HepG2 (cell line): Measurements from ENCODE around the gene CALCR. TPM values are rescaled to one million over a fixed set of nuclear protein-coding genes. Genes with fewer than 3 reads are reported as not detected.

ENCODE experiments used
- ATAC-seq: fragments of 200-7000 bp; cut with Tn5 transposase; 3 replicates; pipeline ENCODE4 v1.9.1; 2020; ENCODE audit warnings: mild to moderate bottlenecking, moderate library complexity
- BruUV-seq: library from RNA; stranded (reverse); fragments of 400-500 nt; replicated peaks from 2 replicates; lab custom pipeline; 2021; lab: Mats Ljungman, UMichigan
- CTCF ChIA-PET: fragments of 300-600 bp; formaldehyde crosslinking; extraction: SDS; loops from one replicate; lab custom pipeline; 2021; ENCODE audit warnings: low total read pairs, inconsistent platforms, low intra/inter-chr PET ratio; lab: Yijun Ruan, JAX
- POLR2A ChIA-PET: fragments of 350-600 bp; sonication (Branson Sonifier 250); formaldehyde crosslinking; loops from one replicate; lab custom pipeline; 2020; ENCODE audit warnings: antibody characterized with exemption, inconsistent platforms; lab: Yijun Ruan, JAX
- DNase-seq: peaks from one replicate; pipeline ENCODE4 v3.0.0-alpha.2; 2015; ENCODE audit warnings: low spot score
- FAIRE-seq: peaks from 3 replicates; lab custom pipeline; 2011; peaks lifted over from hg19 to GRCh38; lab: Jason Lieb, UNC
- H2AFZ ChIP-seq: one replicate; pipeline ENCODE4 v1.6.1; 2011; ENCODE audit warnings: low read length, inconsistent platforms
- H3K27ac ChIP-seq: fragments of 300-600 bp; 3 replicates; pipeline ENCODE4 v1.8.0; 2011; ENCODE audit warnings: mixed run types, mild to moderate bottlenecking, mixed read lengths, low read length, inconsistent platforms; ENCODE audit not compliant: insufficient read depth; ENCODE audit errors: extremely low read length
- H3K27me3 ChIP-seq, 2 experiments: fragments of 200-600 bp in 1 of 2; 2 replicates in 1 of 2; 3 replicates in 1 of 2; pipeline versions ENCODE4 v1.6.0 to v1.8.0; 2011; ENCODE audit warnings: low read length in 2 of 2, mild to moderate bottlenecking in 2 of 2, moderate library complexity in 2 of 2, inconsistent platforms in 1 of 2; ENCODE audit not compliant: insufficient read depth in 2 of 2, control insufficient read depth in 1 of 2
- H3K36me3 ChIP-seq, 2 experiments: fragments of 200-600 bp in 1 of 2; replicated peaks in 1 of 2; 2 replicates in 1 of 2; 3 replicates in 1 of 2; pipeline versions ENCODE4 v1.5.1 to v1.8.0; 2011; ENCODE audit warnings: low read length in 2 of 2, inconsistent platforms in 1 of 2; ENCODE audit not compliant: insufficient read depth in 2 of 2, control insufficient read depth in 1 of 2
- H3K4me1 ChIP-seq: 2 replicates; pipeline ENCODE4 v1.5.1; 2012; ENCODE audit warnings: low read length, inconsistent platforms; ENCODE audit not compliant: insufficient read depth
- H3K4me2 ChIP-seq: 2 replicates; pipeline ENCODE4 v1.6.0; 2011; ENCODE audit warnings: low read depth, low read length, inconsistent platforms
- H3K4me3 ChIP-seq, 3 experiments: fragments of 200-600 bp in 1 of 3; sonication (generic), shearing (Covaris generic) in 1 of 3; replicated peaks in 1 of 3; 2 replicates each; pipeline ENCODE4 v1.5.1; 2011 to 2016; ENCODE audit warnings: low read length in 3 of 3, inconsistent platforms in 2 of 3, low read depth in 2 of 3, mild to moderate bottlenecking in 2 of 3, control low read depth in 1 of 3, mixed read lengths in 1 of 3; ENCODE audit not compliant: insufficient read depth in 1 of 3
- H3K79me2 ChIP-seq: one replicate; pipeline ENCODE4 v1.6.1; 2011; ENCODE audit warnings: low read length, inconsistent platforms; ENCODE audit not compliant: insufficient read depth
- H3K9ac ChIP-seq: 2 replicates; pipeline ENCODE4 v1.6.0; 2011; ENCODE audit warnings: mild to moderate bottlenecking, low read depth, low read length, inconsistent platforms; ENCODE audit not compliant: insufficient read depth
- H3K9me3 ChIP-seq: 2 replicates; pipeline ENCODE4 v1.5.1; 2012; ENCODE audit warnings: mild to moderate bottlenecking, low read length
- H4K20me1 ChIP-seq: 2 replicates; pipeline ENCODE4 v1.6.0; 2011; ENCODE audit warnings: inconsistent platforms, mild to moderate bottlenecking, low read length, moderate library complexity; ENCODE audit not compliant: insufficient read depth
- CENPX ChIP-seq: sonication (generic); formaldehyde crosslinking; IDR thresholded peaks from 2 replicates; pipeline ENCODE4 v1.9.0; 2021; ENCODE audit warnings: mild to moderate bottlenecking, missing genetic modification reagents, moderate library complexity
- FOXP1 ChIP-seq, 2 experiments: fragments of 450-650 bp in 1 of 2; IDR thresholded peaks; 2 replicates each; pipeline ENCODE4 v1.6.1; 2017 to 2018; ENCODE audit warnings: antibody characterized with exemption in 1 of 2
- GMEB2 ChIP-seq: IDR thresholded peaks from 2 replicates; pipeline ENCODE4 v1.6.1; 2016; ENCODE audit warnings: missing biosample characterization, missing genetic modification reagents, low read depth
- HDAC1 ChIP-seq: sonication (generic); formaldehyde crosslinking; IDR thresholded peaks from 2 replicates; pipeline ENCODE4 v1.5.1; 2020; ENCODE audit warnings: mild to moderate bottlenecking, missing genetic modification reagents
- HINFP ChIP-seq: sonication (generic); formaldehyde crosslinking; IDR thresholded peaks from 2 replicates; pipeline ENCODE4 v1.4.0; 2020; ENCODE audit warnings: low read depth, mild to moderate bottlenecking, missing genetic modification reagents
- MNT ChIP-seq: fragments of 450-650 bp; IDR thresholded peaks from 2 replicates; pipeline ENCODE4 v1.6.1; 2016
- NFIC ChIP-seq: IDR thresholded peaks from 2 replicates; pipeline ENCODE4 v1.6.1; 2012; ENCODE audit warnings: mild to moderate bottlenecking, low read length, inconsistent platforms
- RARG ChIP-seq: sonication (generic); formaldehyde crosslinking; IDR thresholded peaks from 2 replicates; pipeline ENCODE4 v1.4.0; 2020; ENCODE audit warnings: low read depth, mild to moderate bottlenecking, missing genetic modification reagents
- RFX5 ChIP-seq: IDR thresholded peaks from 2 replicates; pipeline ENCODE4 v1.6.1; 2011; ENCODE audit warnings: low read depth, low read length, improper control_type of control experiment
- SRY ChIP-seq: sonication (generic); formaldehyde crosslinking; IDR thresholded peaks from 2 replicates; pipeline ENCODE4 v1.8.0; 2022; ENCODE audit warnings: mild to moderate bottlenecking, missing genetic modification reagents
- THAP8 ChIP-seq: sonication (generic); formaldehyde crosslinking; IDR thresholded peaks from 2 replicates; pipeline ENCODE4 v1.5.1; 2020; ENCODE audit warnings: missing genetic modification reagents, mild to moderate bottlenecking, borderline replicate concordance
- ZHX2 ChIP-seq, 2 experiments: sonication (generic) in 1 of 2; formaldehyde crosslinking in 1 of 2; IDR thresholded peaks; 2 replicates each; pipeline versions ENCODE4 v1.6.1 to v1.9.0; 2014 to 2022; ENCODE audit warnings: antibody characterized with exemption in 1 of 2, borderline replicate concordance in 1 of 2, inconsistent platforms in 1 of 2, low read depth in 1 of 2, missing genetic modification reagents in 1 of 2
- ZNF589 ChIP-seq: sonication (generic); formaldehyde crosslinking; conservative IDR thresholded peaks from 2 replicates; pipeline ENCODE4 v1.8.0; 2022; ENCODE audit warnings: mild to moderate bottlenecking, moderate library complexity, missing genetic modification reagents
- WGBS: methylation state at CpG from one replicate; pipeline ENCODE4 v1.1.6; 2017; ENCODE audit warnings: low lambda C conversion rate; 5-methylcytosine and 5-hydroxymethylcytosine counted together
- in situ Hi-C: cut with HindIII; loops from 2 replicates; pipeline ENCODE4 v1.10.0; 2017; ENCODE audit warnings: low pct_unique_long_range_greater_than_20kb; ENCODE audit not compliant: extremely low pct_ligation_motif_present
- intact Hi-C: fragments of 100-400 bp; cut with micrococcal nuclease; formaldehyde crosslinking; loops from one replicate; pipeline ENCODE4 v1.10.0; 2022; ENCODE audit not compliant: unreplicated experiment
- polyA plus RNA-seq, 8 experiments: library from polyadenylated mRNA; depleted of rRNA in 3 of 8; stranded (reverse) in 7 of 8; unstranded in 1 of 8; fragments of >200 nt; fragmentation: Illumina TruSeq in 4 of 8; extraction: Trizol in 4 of 8; gene quantifications; 2 replicates each; pipeline versions ENCODE4 v1.2.1 to v1.2.3, GENCODE V29; 2011 to 2016; ENCODE audit warnings: low read depth in 4 of 8, missing spikeins in 1 of 8, mixed read lengths in 1 of 8; ENCODE audit not compliant: insufficient read depth in 1 of 8
- total RNA-seq, 5 experiments: library from RNA; depleted of rRNA; stranded (reverse); fragments of >200 nt; fragmentation: Illumina TruSeq; extraction: Trizol; gene quantifications; 2 replicates each; pipeline ENCODE4 v1.2.3, GENCODE V29; 2016; ENCODE audit warnings: low read depth in 1 of 5

The CALCR gene
- total and polyA plus RNA-seq, 2 of the 13 experiments (the other 11 are each of a cell fraction or from before 2014, with no cell fraction given) = not detected

GRCh38 chr7:93402944-93403343 is 171.6 kb downstream of the CALCR start:
- H3K4me1 ChIP-seq = no peaks in the 10 kb centered on the region
- no peak for FAIRE-seq

More at GRCh38 chr7:93402944-93403343, 171.6 kb downstream of the CALCR start:
- WGBS = 0% methylated on average over 5 of the region's 5 CpGs
- ChIA-PET CTCF (no interaction called here), POLR2A (no interaction called here)
- intact Hi-C loops (no loop called here), in situ Hi-C loops (no loop called here)
- no peak overlapping the region for H3K4me3 ChIP-seq
- H3K36me3 ChIP-seq = no peaks in the 10 kb centered on the region
- no peak overlapping the region for H3K4me2 ChIP-seq
- ATAC-seq = no peak
- no peaks in the 10 kb centered on the region for H3K27me3 ChIP-seq
- H4K20me1 ChIP-seq = no peaks in the 10 kb centered on the region
- no peaks in the 10 kb centered on the region for H3K79me2 ChIP-seq
- no peak overlapping the region for H3K9ac ChIP-seq
- no TSS peak for BruUV-seq
- TF ChIP-seq HDAC1 (CRISPR knock-in tag) (no peak), FOXP1 (IDR thresholded peaks at IDR 0.05) (no peak), FOXP1 (CRISPR knock-in tag; IDR thresholded peaks at IDR 0.05) (no peak), SRY (CRISPR knock-in tag) (no peak), NFIC (no peak), MNT (no peak), RARG (CRISPR knock-in tag) (no peak), HINFP (CRISPR knock-in tag) (no peak), GMEB2 (CRISPR knock-in tag) (no peak), THAP8 (CRISPR knock-in tag) (no peak), CENPX (no peak), ZHX2 (IDR thresholded peaks at IDR 0.05; ENCODE audit: low read depth) (no peak), ZHX2 (CRISPR knock-in tag; IDR thresholded peaks at IDR 0.05; ENCODE audit: borderline replicate concordance) (no peak), ZNF589 (CRISPR knock-in tag) (no peak), RFX5 (no peak)
- H3K27ac ChIP-seq = no peak overlapping the region
- H3K9me3 ChIP-seq = peaks cover 6% of the 10 kb centered on the region
- no peak for DNase-seq
- no peak overlapping the region for H2AFZ ChIP-seq
